Measurements from ENCODE around the gene EDRF1.

- TF ChIP-seq CTCF (IDR thresholded peaks at IDR 0.05) = no peak
- no peak for TF ChIP-seq POLR2A (IDR thresholded peaks at IDR 0.05)
Measured at GRCh38 chr10:125766511-125766910, 47.0 kb downstream of the EDRF1 start.
